HUES6 (cell line): ENCODE results near the gene PRSS22.

ENCODE experiments used
- H3K27ac ChIP-seq: 2 replicates; pipeline ENCODE4 v1.7.0; 2013; ENCODE audit warnings: low read depth, mild to moderate bottlenecking, low read length, inconsistent platforms
- H3K27me3 ChIP-seq: 2 replicates; pipeline ENCODE4 v1.6.1; 2013; ENCODE audit warnings: low read length; ENCODE audit not compliant: control insufficient read depth, insufficient read depth
- H3K36me3 ChIP-seq: 2 replicates; pipeline ENCODE4 v1.6.1; 2013; ENCODE audit warnings: low read length; ENCODE audit not compliant: control insufficient read depth, insufficient read depth
- H3K4me1 ChIP-seq: 2 replicates; pipeline ENCODE4 v1.6.1; 2013; ENCODE audit warnings: low read length; ENCODE audit not compliant: control insufficient read depth, insufficient read depth
- H3K4me3 ChIP-seq: 2 replicates; pipeline ENCODE4 v1.5.1; 2013; ENCODE audit warnings: low read depth, low read length
- H3K9ac ChIP-seq: one replicate; pipeline ENCODE4 v1.6.1; 2013; ENCODE audit warnings: mild to moderate bottlenecking, low read length
- H3K9me3 ChIP-seq: 2 replicates; pipeline ENCODE4 v1.6.1; 2013; ENCODE audit warnings: low read depth, low read length; ENCODE audit not compliant: control insufficient read depth, insufficient read depth

The PRSS22 gene

DNA sequence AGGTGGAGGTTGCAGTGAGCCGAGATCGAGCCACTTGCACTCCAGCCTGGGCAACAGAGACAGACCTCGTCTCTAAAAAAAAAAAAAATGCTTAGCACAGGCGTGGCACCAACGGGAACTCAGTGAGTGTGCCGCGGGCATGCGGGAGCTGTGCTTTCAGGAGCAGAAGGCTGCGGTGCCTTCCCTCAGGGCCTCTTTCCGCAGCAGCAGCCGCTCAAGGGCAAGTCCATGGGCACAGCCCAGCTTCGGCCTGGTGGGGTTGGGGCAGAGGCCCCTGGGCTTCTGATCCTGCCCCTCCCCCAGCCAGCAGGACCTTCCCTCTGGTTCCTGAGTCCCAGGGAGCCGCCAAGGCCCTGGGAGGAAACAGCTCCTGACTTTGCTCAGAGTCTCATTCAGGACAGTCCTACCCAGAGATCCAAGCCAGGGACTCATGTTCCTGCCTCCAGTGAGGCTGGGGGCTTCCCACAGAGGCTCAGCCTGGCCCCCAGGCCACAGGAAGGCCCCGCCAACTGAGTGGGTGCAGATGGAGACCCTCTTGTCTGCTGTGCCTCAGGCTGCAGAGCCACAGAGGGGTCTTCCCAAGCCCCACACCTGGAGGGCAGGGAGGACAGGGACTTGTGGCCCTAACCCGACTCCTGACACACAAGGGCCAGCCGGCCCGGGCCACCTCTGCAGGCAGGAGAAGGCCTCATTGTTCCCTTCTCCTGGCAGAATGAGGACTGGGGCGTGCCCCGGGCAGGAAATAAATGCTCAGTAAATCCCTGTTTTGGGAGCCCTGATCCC is 31.2 kb downstream of the PRSS22 start:
- Histone ChIP-seq H3K27ac (no peak overlapping the region), H3K36me3 (no peaks in the 10 kb centered on the region), H3K4me1 (peaks cover 5% of the 10 kb centered on the region; the same call in 1 of the 2 replicates), H3K9ac (no peak overlapping the region), H3K9me3 (no peaks in the 10 kb centered on the region), H3K4me3 (no peak overlapping the region), H3K27me3 (no peaks in the 10 kb centered on the region)

DNA sequence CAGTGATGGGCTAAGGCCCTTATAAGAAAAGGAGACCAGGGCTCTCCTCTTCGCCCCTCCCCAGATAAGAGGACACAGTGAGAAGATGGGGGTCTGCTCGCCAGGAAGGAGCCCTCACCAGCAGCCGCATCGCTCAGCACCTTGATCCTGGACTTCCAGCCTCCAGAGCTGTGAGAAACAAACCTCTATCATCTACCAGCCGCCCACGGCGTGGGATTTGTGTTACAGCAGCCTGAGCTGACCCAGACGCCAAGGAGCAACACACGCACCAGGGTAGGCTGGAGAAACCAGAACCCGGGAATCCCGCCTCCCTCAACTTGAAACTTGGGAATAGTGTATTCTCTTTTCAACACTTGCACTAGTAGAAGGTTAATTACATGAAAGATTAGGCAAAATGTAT is 32.1 kb downstream of the PRSS22 start:
- Histone ChIP-seq H3K9ac (no peak overlapping the region), H3K36me3 (no peaks in the 10 kb centered on the region), H3K4me1 (peaks cover 5% of the 10 kb centered on the region; the same call in 1 of the 2 replicates), H3K27me3 (no peaks in the 10 kb centered on the region), H3K4me3 (no peak overlapping the region), H3K9me3 (no peaks in the 10 kb centered on the region), H3K27ac (no peak overlapping the region)

DNA sequence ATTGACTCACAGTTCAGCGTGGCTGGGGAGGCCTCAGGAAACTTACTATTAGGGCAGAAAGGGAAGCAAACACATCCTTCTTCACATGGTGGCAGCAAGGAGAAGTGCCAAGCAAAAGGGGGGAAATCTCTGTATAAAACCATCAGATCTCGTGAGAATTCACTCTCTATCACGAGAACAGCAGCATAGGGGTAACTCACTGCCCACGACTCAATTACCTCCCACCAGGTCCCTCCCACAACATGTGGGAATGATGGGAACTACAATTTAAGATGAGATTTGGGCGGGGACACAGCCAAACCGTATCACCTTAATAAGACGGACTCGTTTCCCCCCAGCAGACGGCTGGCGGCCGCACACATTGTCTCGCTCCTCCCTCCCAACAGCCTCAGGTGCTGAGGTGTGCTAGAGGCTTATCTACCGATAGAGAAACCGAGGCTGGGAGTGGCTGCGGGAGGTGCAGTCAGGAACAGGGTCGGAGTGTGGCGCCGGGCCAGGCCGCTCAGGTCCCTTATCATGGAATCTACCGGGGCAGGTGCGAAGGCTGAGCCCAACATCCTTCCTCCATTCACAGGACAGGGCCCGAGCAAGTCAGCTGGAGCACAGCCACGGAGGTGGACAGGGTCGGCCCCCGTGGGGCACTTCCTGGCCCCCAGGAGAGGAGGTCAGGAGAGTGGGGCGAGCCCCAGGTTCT is 32.8 kb downstream of the PRSS22 start:
- Histone ChIP-seq H3K27me3 (no peaks in the 10 kb centered on the region), H3K9me3 (no peaks in the 10 kb centered on the region), H3K27ac (no peak overlapping the region)

DNA sequence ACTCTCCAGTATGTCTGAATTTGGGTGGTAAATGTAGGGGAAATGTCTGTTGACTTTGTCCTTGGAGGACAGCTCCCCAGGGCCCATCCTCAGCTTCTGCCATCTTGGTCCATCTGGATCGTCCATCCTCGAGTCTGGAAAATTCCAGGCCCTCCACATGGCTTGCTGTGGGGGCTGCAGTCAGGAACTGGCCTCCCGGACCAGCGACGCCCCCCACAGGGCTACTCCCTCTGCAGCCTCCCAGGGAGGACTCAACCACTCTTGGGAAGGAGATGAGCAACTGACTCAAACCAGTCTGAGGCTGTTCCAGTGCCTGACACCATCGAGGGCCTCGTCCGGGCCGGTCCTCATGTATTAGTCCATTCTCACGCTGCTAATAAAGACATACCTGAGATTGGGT is 33.3 kb downstream of the PRSS22 start:
- Histone ChIP-seq H3K27ac (no peak overlapping the region), H3K9me3 (no peaks in the 10 kb centered on the region), H3K4me3 (no peak overlapping the region), H3K9ac (no peak overlapping the region), H3K4me1 (peaks cover 5% of the 10 kb centered on the region; the same call in 1 of the 2 replicates), H3K36me3 (no peaks in the 10 kb centered on the region), H3K27me3 (no peaks in the 10 kb centered on the region)

More for the DNA sequence above, 32.8 kb downstream of the PRSS22 start:
- no peaks in the 10 kb centered on the region for H3K36me3 ChIP-seq
- peaks cover 5% of the 10 kb centered on the region; the same call in 1 of the 2 replicates for H3K4me1 ChIP-seq
- H3K9ac ChIP-seq, result no peak overlapping the region
- no peak overlapping the region for H3K4me3 ChIP-seq

DNA sequence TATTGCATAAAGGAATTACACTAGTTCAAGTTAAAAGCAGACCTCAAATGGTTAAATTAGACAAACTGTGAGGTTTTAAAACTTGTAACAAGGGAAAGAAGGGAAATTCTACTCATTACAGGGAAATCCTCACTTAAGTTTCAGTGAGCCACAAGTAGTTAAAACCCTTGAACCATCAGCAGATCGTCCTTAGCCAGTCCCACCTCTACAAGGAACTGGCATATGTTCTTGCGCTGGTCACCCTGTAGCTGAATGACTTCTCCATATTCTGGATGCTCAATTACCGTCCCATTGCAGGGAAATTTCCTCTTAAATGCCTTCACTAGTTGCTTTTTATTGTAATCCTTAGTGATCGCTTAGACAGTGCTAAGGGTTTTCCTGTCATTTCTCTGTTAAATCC is 35.5 kb downstream of the PRSS22 start:
- H3K4me1 ChIP-seq, result peaks cover 5% of the 10 kb centered on the region; the same call in 1 of the 2 replicates
- no peaks in the 10 kb centered on the region for H3K9me3 ChIP-seq
- H3K9ac ChIP-seq, result no peak overlapping the region
- no peaks in the 10 kb centered on the region for H3K36me3 ChIP-seq
- no peaks in the 10 kb centered on the region for H3K27me3 ChIP-seq
- no peak overlapping the region for H3K4me3 ChIP-seq
- H3K27ac ChIP-seq, result no peak overlapping the region

DNA sequence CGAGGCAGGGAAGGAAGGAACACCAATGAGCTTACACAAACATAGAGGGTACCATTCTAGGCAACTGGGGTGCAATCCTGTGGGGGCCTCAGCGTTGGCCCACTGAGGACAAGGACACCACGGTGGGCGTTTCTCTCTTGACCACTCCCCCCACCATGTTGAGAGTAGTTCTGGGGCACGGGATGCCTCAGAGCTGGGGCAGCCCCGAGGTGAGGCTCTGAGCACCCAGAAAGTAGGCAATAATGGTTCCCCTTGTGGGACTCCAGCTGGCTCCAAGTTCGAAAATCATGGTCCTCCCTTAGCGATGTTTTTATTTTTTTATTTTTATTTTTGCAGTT is 35.8 kb downstream of the PRSS22 start:
- H3K4me3 ChIP-seq, result no peak overlapping the region
- no peaks in the 10 kb centered on the region for H3K27me3 ChIP-seq
- H3K4me1 ChIP-seq, result peaks cover 5% of the 10 kb centered on the region; the same call in 1 of the 2 replicates
- no peaks in the 10 kb centered on the region for H3K9me3 ChIP-seq
- H3K36me3 ChIP-seq, result no peaks in the 10 kb centered on the region
- no peak overlapping the region for H3K27ac ChIP-seq
- H3K9ac ChIP-seq, result no peak overlapping the region

DNA sequence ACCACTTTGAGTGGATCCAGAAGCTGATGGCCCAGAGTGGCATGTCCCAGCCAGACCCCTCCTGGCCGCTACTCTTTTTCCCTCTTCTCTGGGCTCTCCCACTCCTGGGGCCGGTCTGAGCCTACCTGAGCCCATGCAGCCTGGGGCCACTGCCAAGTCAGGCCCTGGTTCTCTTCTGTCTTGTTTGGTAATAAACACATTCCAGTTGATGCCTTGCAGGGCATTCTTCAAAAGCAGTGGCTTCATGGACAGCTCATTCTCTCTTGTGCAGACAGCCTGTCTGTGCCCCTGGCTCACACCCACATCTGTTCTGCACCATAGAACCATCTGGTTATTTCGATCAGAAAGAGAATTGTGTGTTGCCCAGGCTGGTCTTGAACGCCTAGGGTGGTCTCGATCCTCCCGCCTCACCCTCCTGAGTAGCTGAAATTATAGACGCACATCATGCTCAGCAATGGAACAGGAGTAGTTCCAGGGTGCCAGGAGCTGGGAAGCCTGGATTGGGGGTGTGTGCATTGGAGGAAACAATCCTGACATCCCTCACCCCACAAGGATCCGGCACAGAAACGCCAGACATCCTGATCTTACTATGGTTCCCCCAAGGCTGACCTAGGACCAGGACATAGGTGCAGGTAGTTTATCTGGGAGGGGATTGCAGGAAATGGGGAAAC is 36.3 kb downstream of the PRSS22 start:
- no peak overlapping the region for H3K4me3 ChIP-seq
- H3K9ac ChIP-seq, result no peak overlapping the region
- peaks cover 1% of the 10 kb centered on the region; the same call in 1 of the 2 replicates for H3K4me1 ChIP-seq
- H3K27ac ChIP-seq, result no peak overlapping the region
- no peaks in the 10 kb centered on the region for H3K36me3 ChIP-seq
- H3K27me3 ChIP-seq, result no peaks in the 10 kb centered on the region
- no peaks in the 10 kb centered on the region for H3K9me3 ChIP-seq

DNA sequence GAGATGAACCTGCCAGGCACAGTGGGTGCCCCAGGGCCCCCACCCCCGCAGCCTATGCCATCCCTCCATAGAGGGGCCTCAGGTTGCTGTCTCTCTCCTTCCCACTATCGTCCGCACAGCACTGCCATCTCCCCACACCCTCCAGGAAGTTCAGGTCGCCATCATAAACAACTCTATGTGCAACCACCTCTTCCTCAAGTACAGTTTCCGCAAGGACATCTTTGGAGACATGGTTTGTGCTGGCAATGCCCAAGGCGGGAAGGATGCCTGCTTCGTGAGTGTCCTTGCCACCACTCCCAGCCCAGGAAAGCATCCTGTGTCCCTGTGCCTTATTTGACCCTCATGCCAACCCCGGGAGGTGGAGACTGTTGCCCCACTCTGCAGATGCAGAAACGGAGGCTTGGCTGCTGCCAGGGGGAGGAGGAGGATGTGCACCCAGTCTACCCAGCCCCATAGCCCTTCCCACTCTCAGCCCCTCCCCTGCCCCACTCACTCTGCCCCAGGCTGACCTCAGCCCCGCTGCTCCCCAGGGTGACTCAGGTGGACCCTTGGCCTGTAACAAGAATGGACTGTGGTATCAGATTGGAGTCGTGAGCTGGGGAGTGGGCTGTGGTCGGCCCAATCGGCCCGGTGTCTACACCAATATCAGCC is 37.0 kb downstream of the PRSS22 start:
- Histone ChIP-seq H3K9ac (no peak overlapping the region), H3K27me3 (no peaks in the 10 kb centered on the region), H3K9me3 (no peaks in the 10 kb centered on the region), H3K4me3 (no peak overlapping the region), H3K36me3 (no peaks in the 10 kb centered on the region), H3K4me1 (no peaks in the 10 kb centered on the region), H3K27ac (no peak overlapping the region)

DNA sequence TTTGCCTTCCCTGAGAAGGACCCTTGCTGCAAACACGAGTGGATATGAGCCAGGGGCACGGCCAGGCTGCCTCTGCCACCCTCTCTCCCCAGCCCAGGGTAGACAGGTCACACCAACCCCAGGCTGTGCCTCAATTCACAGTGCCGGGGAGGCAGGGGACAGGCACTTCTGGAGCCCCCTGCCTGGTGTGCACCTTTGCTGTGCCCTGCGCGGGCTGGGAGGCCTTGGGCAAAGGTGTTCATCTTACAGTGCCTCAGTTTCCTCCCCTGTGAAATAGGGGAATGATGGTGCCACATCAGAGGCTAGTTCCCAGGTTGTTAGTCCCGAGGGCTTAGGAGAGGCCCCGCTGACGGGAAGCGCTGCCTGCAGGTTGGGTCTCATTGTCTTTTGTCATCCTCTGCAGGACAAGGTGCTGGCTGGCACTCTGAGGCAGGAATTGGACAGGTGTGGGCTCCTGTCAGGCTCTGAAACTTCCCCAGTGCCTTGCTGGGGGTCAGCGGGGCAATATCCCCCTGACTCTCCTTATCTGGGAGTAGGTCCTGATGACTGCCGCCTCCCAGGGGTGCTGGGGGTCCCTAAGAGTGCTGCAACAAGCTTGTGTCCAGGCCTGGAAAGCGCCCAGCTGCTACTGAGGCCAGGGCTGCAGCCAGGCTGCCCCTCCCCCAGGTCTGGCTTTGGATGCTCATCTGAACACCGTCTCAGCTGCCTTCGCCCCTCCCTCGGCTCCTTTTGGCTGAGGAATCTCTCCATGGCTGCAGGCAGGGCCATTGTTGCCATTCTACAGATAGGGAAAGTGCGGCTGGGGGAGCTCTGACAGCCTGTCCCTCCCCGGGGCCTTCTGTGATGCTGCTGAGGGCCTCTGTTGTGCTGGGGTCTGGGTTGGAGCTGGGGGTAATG is 37.8 kb downstream of the PRSS22 start:
- no peaks in the 10 kb centered on the region for H3K4me1 ChIP-seq
- H3K9ac ChIP-seq, result no peak overlapping the region
- no peak overlapping the region for H3K4me3 ChIP-seq
- no peak overlapping the region for H3K27ac ChIP-seq
- no peaks in the 10 kb centered on the region for H3K36me3 ChIP-seq
- no peaks in the 10 kb centered on the region for H3K27me3 ChIP-seq
- H3K9me3 ChIP-seq, result no peaks in the 10 kb centered on the region

DNA sequence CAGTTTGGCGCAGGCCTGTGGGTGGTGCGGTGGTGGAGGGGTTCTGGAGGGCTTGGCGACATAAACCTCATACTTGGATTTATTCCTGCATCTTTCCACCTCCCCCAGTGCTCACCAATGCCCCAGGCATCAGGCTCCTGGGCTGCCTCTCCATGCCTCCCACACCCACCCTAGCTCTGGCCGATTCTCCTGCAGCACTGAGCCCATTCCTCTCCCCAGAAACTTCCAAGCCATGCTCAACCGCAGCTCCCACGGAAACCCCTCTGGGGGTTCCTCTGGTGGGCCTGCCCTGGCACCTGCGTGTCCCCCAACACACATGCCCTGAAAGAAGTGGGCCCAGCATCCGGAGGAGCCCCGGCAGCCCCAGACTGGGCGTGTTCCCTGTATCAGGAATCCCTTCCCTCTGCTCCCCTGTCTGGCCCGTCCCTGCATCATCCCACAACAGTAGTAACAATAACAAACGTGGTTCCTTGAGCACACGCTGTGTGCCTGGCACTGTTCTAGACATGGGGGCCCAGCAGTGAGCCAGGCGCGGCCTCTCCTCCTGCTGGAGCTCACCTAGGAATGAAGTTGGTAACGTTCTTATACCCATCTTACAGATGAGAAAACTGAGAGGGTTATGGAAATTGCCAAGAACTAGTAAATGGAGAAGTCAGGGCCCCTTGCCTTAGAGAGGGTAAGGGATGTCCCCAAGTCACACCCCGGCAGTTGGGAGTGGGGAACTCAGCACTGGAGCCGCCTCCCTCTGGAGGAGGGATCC is 38.6 kb downstream of the PRSS22 start:
- Histone ChIP-seq H3K4me3 (no peak overlapping the region), H3K36me3 (no peaks in the 10 kb centered on the region), H3K9me3 (no peaks in the 10 kb centered on the region), H3K27ac (no peak overlapping the region), H3K27me3 (no peaks in the 10 kb centered on the region), H3K4me1 (no peaks in the 10 kb centered on the region), H3K9ac (no peak overlapping the region)
